Right lung (tissue), 5 donors: ENCODE measurements around the gene CASP10. TPM values are rescaled to one million over a fixed set of nuclear protein-coding genes. Genes with fewer than 3 reads are reported as not detected.

ENCODE experiments used
- polyA plus RNA-seq, 5 donors: library from polyadenylated mRNA; unstranded; fragments of 120-200 nt; gene quantifications; one replicate each; pipeline versions ENCODE4 v1.2.1 to v1.2.3, GENCODE V29; 2013; ENCODE audit warnings: inconsistent platforms in 1 of 5, low replicate concordance in 1 of 5; ENCODE audit not compliant: insufficient read length in 5 of 5, insufficient read depth in 1 of 5

CASP10 gene
- polyA plus RNA-seq, 5 donors, result 9.7 to 19.7 (median 16.2) TPM

Other genes starting within 250 kb of the CASP10 start
- 10 to 100 TPM; 24.3 to 45.5 (median 39.9) TPM for gene ORC2, start 219.5 kb upstream of the CASP10 start, polyA plus RNA-seq
- gene HYCC2, start 111.5 kb upstream of the CASP10 start, polyA plus RNA-seq, result 10 to 100 TPM in 4 of 5 donors, 1 to 10 TPM in 1; 8.8 to 19.3 (median 13.5) TPM
- 10 to 100 TPM; 59.7 to 84.1 (median 70.5) TPM for gene NDUFB3, start 111.1 kb upstream of the CASP10 start, polyA plus RNA-seq
- gene CFLAR, start 67.0 kb upstream of the CASP10 start, polyA plus RNA-seq, result 10 to 100 TPM; 71.2 to 99.7 (median 94.8) TPM
- gene CASP8, start 77.4 kb downstream of the CASP10 start, polyA plus RNA-seq, result 10 to 100 TPM; 16.4 to 23.3 (median 21.7) TPM
- gene FLACC1, start 174.2 kb downstream of the CASP10 start, polyA plus RNA-seq, result 1 to 10 TPM; 2.3 to 6.2 (median 4.1) TPM